HepG2 (cell line): ENCODE results near the gene ITCH. TPM values are rescaled to one million over a fixed set of nuclear protein-coding genes. Genes with fewer than 3 reads are reported as not detected.

Source experiments
- ATF4 ChIP-seq, 2 experiments: fragments of 450-650 bp in 1 of 2; sonication (generic) in 1 of 2; formaldehyde crosslinking; IDR thresholded peaks; 2 replicates each; pipeline versions ENCODE4 v1.5.0 to v1.8.0; 2020 to 2022; ENCODE audit warnings: mild to moderate bottlenecking in 1 of 2, missing genetic modification reagents in 1 of 2
- EED ChIP-seq: sonication (generic); formaldehyde crosslinking; IDR thresholded peaks from 2 replicates; pipeline ENCODE4 v1.5.0; 2020; ENCODE audit warnings: mild to moderate bottlenecking, missing genetic modification reagents
- EP300 ChIP-seq, 3 experiments: sonication (generic) in 1 of 3; formaldehyde crosslinking in 1 of 3; IDR thresholded peaks; 2 replicates each; pipeline versions ENCODE4 v1.5.1 to v1.6.1; 2011 to 2020; ENCODE audit warnings: low read depth in 2 of 3, low read length in 2 of 3, borderline replicate concordance in 1 of 3, improper control_type of control experiment in 1 of 3, mild to moderate bottlenecking in 1 of 3, missing genetic modification reagents in 1 of 3, moderate library complexity in 1 of 3
- EZH2 ChIP-seq: conservative IDR thresholded peaks from 2 replicates; pipeline ENCODE4 v1.6.1; 2012; ENCODE audit warnings: mild to moderate bottlenecking, low read depth, low read length, moderate library complexity
- GRHL1 ChIP-seq: sonication (generic); formaldehyde crosslinking; conservative IDR thresholded peaks from 2 replicates; pipeline ENCODE4 v1.8.0; 2022; ENCODE audit warnings: missing genetic modification reagents
- HDAC2 ChIP-seq: sonication (generic); formaldehyde crosslinking; IDR thresholded peaks from 2 replicates; pipeline ENCODE4 v1.4.0; 2020; ENCODE audit warnings: missing genetic modification reagents
- HNRNPL ChIP-seq: fragments of 200-400 bp; formaldehyde crosslinking; IDR thresholded peaks from 2 replicates; pipeline ENCODE4 v1.6.1; 2017; ENCODE audit warnings: mild to moderate bottlenecking, low read depth, low read length
- KDM5B ChIP-seq: sonication (generic); formaldehyde crosslinking; IDR thresholded peaks from 2 replicates; pipeline ENCODE4 v1.4.0; 2020; ENCODE audit warnings: missing genetic modification reagents, mild to moderate bottlenecking, borderline replicate concordance
- NR2F6 ChIP-seq, 2 experiments: IDR thresholded peaks; 2 replicates each; pipeline ENCODE4 v1.6.1; 2016; ENCODE audit warnings: antibody characterized with exemption in 1 of 2, mild to moderate bottlenecking in 1 of 2
- PAWR ChIP-seq: sonication (generic); formaldehyde crosslinking; IDR thresholded peaks from 2 replicates; pipeline ENCODE4 v1.4.0; 2020; ENCODE audit warnings: missing genetic modification reagents, mild to moderate bottlenecking, borderline replicate concordance
- POLR2G ChIP-seq: fragments of 200-400 bp; formaldehyde crosslinking; IDR thresholded peaks from 2 replicates; pipeline ENCODE4 v1.6.1; 2018; ENCODE audit warnings: mild to moderate bottlenecking, low read depth, low read length, moderate library complexity
- RERE ChIP-seq: IDR thresholded peaks from 2 replicates; pipeline ENCODE4 v1.6.1; 2016; ENCODE audit warnings: low read depth, missing genetic modification reagents, missing compliant biosample characterization
- SKI ChIP-seq: fragments of 450-650 bp; IDR thresholded peaks from one replicate; pipeline ENCODE4 v1.6.1; 2018; ENCODE audit warnings: mild to moderate bottlenecking; ENCODE audit not compliant: partially characterized antibody
- SP4 ChIP-seq: sonication (generic); formaldehyde crosslinking; IDR thresholded peaks from 2 replicates; pipeline ENCODE4 v1.8.1; 2023; ENCODE audit warnings: mild to moderate bottlenecking, missing genetic modification reagents
- TMF1 ChIP-seq: sonication (generic); formaldehyde crosslinking; IDR thresholded peaks from 2 replicates; pipeline ENCODE4 v1.8.1; 2022; ENCODE audit warnings: low read depth, missing genetic modification reagents
- ZFP36L1 ChIP-seq: sonication (generic); formaldehyde crosslinking; IDR thresholded peaks from 2 replicates; pipeline ENCODE4 v1.8.0; 2022; ENCODE audit warnings: mild to moderate bottlenecking, missing genetic modification reagents, moderate library complexity
- ZFP90 ChIP-seq: sonication (generic); formaldehyde crosslinking; IDR thresholded peaks from 2 replicates; pipeline ENCODE4 v1.8.0; 2022; ENCODE audit warnings: missing genetic modification reagents, mild to moderate bottlenecking, inconsistent platforms, borderline replicate concordance
- ZNF12 ChIP-seq: sonication (generic); formaldehyde crosslinking; IDR thresholded peaks from 2 replicates; pipeline ENCODE4 v1.5.0; 2020; ENCODE audit warnings: missing genetic modification reagents
- ZNF317 ChIP-seq: sonication (generic); formaldehyde crosslinking; IDR thresholded peaks from 2 replicates; pipeline ENCODE4 v1.5.0; 2020; ENCODE audit warnings: mild to moderate bottlenecking, missing genetic modification reagents
- ZNF549 ChIP-seq: sonication (generic); formaldehyde crosslinking; IDR thresholded peaks from 2 replicates; pipeline ENCODE4 v1.5.0; 2020; ENCODE audit warnings: missing genetic modification reagents
- ZNF564 ChIP-seq: sonication (generic); formaldehyde crosslinking; IDR thresholded peaks from 2 replicates; pipeline ENCODE4 v1.8.1; 2023; ENCODE audit warnings: mild to moderate bottlenecking, missing genetic modification reagents
- polyA plus RNA-seq, 8 experiments: library from polyadenylated mRNA; depleted of rRNA in 3 of 8; stranded (reverse) in 7 of 8; unstranded in 1 of 8; fragments of >200 nt; fragmentation: Illumina TruSeq in 4 of 8; extraction: Trizol in 4 of 8; gene quantifications; 2 replicates each; pipeline versions ENCODE4 v1.2.1 to v1.2.3, GENCODE V29; 2011 to 2016; ENCODE audit warnings: low read depth in 4 of 8, missing spikeins in 1 of 8, mixed read lengths in 1 of 8; ENCODE audit not compliant: insufficient read depth in 1 of 8
- total RNA-seq, 5 experiments: library from RNA; depleted of rRNA; stranded (reverse); fragments of >200 nt; fragmentation: Illumina TruSeq; extraction: Trizol; gene quantifications; 2 replicates each; pipeline ENCODE4 v1.2.3, GENCODE V29; 2016; ENCODE audit warnings: low read depth in 1 of 5

ITCH gene
- total and polyA plus RNA-seq, 2 of the 13 experiments (the other 11 are each of a cell fraction or from before 2014, with no cell fraction given): 20.5 to 112 TPM

- TF ChIP-seq SKI (peak; percentile 70), ZNF12 (CRISPR knock-in tag) (peak; percentile 83; the same call in 1 of the 2 replicates), ZNF317 (0 out of 2 replicates have a peak, but pooled peaks have one; percentile 63), HDAC2 (peak; percentile 99), EED (CRISPR knock-in tag) (no peak), EZH2 (no peak), KDM5B (peak; percentile 37; the same call in 1 of the 2 replicates), ATF4 (CRISPR knock-in tag; IDR thresholded peaks at IDR 0.05) (peak in 1 of 2 experiments; percentile 79; a peak in 2 of 4 replicates), HNRNPL (peak; percentile 72; the same call in 1 of the 2 replicates), NR2F6 (IDR thresholded peaks at IDR 0.05) (peak; percentile 95), NR2F6 (CRISPR knock-in tag; IDR thresholded peaks at IDR 0.05) (peak; percentile 98), PAWR (CRISPR knock-in tag) (no peak), TMF1 (CRISPR knock-in tag) (0 out of 2 replicates have a peak, but pooled peaks have one; percentile 63), GRHL1 (no peak), RERE (peak; percentile 82), ZNF549 (CRISPR knock-in tag) (0 out of 2 replicates have a peak, but pooled peaks have one; percentile 73), POLR2G (no peak), EP300 (IDR thresholded peaks at IDR 0.05; ENCODE audit: low read depth in 2 of 2, low read length in 2 of 2) (peak; percentile 92 to 95), EP300 (CRISPR knock-in tag; IDR thresholded peaks at IDR 0.05; ENCODE audit: borderline replicate concordance) (peak; percentile 77; the same call in 1 of the 2 replicates), ZNF564 (CRISPR knock-in tag) (no peak; the same call in 1 of the 2 replicates), SP4 (CRISPR knock-in tag) (peak; percentile 68; the same call in 1 of the 2 replicates), ZFP90 (CRISPR knock-in tag) (peak; percentile 95), ZFP36L1 (CRISPR knock-in tag) (peak; percentile 82; the same call in 1 of the 2 replicates)
Measured at GRCh38 chr20:34407962-34408474, 44.9 kb downstream of the ITCH start (continued).
